ENCODE data around the gene DDB1.
"Not testable (repeated sequence)": the region's sequence is repeated elsewhere in the genome, so short reads cannot be mapped to it uniquely, and the experiment has no call there.

Gene DDB1

DNA sequence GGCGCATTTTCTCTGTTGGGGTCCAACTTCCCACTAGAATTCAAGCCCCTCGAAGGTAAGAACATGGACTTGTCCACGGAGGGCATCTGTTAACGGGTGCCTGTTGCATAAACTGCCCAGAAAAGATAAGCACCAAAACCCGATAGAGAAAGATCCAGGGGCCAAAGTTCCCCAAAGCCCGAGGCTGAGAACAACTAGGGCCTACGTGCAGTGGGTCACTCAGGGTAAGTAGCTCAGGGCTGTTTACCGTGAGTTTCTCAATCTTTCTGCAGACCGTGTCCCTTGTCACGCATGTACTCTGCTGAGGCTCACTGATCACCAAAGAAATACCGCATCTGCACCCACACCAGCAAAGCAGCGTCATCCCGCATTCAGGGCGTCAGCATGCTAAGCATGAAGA lies 67.5 kb downstream of the DDB1 start:
- DNase-seq = no peak

- DNase-seq = no peak
These were observed 68.1 kb downstream of the DDB1 start for GRCh38 chr11:61264795-61265194.

DNA sequence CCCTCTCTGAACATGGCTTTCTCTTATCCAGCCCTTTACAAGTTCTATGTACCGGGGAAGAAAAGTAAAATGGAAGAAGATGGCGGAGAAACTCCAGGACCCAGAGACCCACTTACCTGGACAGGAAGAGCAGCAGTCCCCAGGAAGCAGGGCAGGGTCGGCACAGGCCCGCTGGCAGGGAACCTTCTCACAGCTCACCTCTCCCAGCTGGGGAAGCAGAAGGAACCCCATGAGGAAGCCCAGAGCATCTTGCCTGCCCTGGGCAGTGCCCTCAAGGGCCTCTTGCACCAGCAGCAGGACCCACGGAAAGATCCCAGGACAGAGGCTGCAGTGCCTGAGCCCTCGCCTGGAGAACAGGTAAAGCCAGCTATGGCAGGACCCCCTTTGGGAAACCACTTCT lies 68.5 kb downstream of the DDB1 start:
- DNase-seq = no peak

GRCh38 chr11:61259363-61259762 lies 73.5 kb downstream of the DDB1 start:
- no peak for DNase-seq

- no peak for DNase-seq
These were observed 74.4 kb downstream of the DDB1 start for GRCh38 chr11:61258546-61258945.

DNA sequence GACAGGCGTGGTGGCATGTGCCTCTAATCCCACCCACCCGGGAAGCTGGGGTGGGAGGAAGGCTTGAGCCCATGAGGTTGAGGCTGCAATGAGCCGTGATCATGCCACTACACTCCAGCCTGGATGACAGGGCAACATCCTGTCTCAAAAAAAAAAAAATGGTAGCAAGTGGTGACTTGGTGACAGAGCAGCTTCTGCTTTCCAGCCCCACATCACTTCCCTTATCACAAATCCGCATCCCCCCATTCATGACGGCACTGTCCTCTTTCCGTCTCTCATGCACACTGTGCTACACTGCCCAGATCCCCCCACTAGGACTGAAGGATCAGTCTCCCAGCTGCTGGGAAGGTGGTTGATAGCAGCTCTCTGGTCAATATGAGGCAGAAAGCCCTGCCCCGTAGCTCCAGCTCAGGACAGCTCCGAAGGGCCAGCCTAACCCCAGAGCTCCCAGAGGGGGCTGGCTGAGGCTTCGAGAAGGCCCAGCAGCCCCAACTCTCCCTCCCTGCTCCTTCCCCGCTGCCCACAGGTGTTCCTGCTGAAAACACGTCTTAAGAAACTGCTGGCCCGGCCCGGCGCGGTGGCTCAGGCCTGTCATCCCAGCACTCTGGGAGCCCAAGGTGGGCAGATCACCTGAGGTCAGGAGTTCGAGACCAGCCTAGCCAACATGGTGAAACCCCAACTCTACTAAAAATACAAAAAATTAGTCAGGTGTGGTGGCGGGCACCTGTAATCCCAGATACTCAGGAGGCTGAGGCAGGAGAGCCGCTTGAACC lies 76.0 kb downstream of the DDB1 start:
- no peak for DNase-seq

DNA sequence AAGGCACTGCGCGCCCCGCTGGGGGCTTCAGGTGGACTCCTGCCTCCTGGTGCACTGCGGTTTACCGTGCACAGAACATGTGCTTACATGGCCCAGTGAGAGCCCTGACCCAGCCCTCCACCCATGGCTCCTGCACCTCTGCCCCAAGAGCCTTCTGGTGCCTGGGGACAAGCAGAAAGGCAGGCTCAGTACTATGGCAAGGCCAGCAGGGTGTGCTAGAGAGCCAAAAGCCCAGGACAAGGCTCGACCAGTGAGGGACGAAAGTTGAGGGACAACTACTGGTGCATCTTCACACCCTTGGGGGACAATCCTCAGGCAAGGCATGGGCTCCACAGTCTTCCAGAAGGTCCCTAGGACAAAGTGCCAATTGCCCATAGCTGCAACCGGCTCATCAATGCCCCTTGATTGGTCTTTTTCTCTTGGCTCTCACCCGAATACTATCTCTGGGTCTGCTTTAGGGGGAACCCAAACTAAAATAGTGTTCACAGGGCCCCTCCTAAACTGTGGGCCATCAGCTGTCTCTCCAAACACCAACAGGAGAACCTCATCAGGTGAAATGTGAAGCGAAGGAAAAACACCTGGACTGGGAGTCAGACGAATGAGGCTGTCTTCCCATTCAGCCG lies 78.4 kb downstream of the DDB1 start:
- DNase-seq = peak; percentile 4 to 51 (median 24)

DNA sequence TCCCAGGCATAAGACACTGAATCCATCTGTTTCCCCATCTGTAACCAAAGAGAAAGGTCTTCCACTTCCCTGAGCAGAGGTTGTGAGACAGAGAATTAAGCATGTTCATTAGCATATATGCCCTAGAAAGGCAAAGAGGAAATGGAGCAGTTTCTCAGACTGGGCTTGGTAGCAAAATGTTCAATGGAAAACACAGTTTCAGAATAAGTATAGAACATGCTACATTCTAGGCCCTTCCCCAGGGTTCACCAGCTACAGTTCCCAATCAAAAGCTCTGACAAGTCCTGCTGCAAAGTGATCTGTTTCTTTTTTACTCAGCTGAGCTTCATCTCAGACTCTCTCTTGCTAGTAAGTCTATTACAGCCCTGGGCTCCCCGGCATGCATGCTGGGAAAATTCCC lies 80.6 kb downstream of the DDB1 start:
- DNase-seq = not testable (repeated sequence)

DNA sequence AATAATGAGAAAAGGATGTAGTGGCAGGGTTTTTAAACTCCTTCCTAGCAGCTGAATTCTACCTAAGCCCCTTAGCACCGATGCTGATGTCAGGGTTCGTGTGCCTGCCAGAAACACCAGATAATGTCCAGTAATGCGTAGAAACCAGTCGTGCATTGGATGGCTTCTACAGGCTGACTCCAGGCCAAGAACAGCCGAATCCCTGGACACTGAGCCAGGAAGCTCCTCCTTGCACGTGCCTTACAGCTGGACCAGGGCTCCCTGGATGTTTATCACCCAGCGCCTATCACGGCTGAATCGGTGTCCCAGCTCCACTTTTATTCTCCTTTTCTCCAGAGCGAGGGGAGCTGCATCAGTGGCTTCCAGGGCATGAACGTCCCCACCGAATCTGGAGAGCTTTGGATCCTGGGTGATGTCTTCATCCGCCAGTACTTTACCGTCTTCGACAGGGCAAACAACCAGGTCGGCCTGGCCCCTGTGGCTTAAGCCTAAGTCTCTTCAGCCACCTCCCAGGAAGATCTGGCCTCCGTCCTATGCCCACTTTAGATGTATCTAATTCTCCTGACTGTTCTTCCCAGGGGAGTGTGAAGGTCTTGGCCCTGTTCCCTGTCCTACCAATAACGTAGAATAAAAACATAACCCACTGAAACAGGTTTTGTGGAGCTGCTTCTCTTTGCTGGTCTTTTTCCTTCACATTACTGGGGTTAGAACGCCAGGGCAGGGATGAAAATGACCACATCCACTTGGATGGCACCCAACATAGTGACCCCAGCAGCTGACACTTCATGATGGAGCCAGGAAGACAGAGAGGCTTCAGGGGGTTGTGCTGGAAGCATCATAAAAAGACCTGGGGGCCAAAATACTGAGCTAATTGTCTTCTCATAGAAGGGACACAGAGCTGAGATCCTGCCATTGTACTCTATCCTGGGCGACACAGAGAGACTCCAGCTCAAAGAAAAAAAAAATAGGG lies 81.8 kb downstream of the DDB1 start:
- DNase-seq = not testable (repeated sequence)
